ENCODE measurements around the gene EFCAB11.

The EFCAB11 gene

DNA sequence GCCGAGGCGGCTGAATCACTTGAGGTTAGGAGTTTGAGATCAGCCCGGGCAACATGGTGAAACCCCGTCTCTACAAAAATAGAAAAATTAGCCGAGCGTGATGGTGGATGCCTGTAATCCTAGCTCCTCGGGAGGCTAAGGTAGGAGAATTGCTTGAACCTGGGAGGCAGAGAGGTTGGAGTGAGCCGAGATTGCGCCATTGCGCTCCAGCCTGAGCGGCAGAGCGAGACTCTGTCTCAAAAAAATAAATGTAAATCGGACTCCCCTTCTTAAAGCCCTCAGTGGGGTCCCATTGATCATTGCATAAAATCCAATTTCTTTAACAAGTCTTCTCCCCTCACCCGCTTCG is 2.1 kb upstream of the EFCAB11 start:
- no peak for DNase-seq

- peak; percentile 98 for DNase-seq
These were observed 1.5 kb upstream of the EFCAB11 start, which contains the start of gene TDP1 for GRCh38 chr14:89955745-89956660. Gene TDP1 (plus strand): TSS chr14:89955927. CDS start chr14:89963115, 7,188 bp downstream.

DNA sequence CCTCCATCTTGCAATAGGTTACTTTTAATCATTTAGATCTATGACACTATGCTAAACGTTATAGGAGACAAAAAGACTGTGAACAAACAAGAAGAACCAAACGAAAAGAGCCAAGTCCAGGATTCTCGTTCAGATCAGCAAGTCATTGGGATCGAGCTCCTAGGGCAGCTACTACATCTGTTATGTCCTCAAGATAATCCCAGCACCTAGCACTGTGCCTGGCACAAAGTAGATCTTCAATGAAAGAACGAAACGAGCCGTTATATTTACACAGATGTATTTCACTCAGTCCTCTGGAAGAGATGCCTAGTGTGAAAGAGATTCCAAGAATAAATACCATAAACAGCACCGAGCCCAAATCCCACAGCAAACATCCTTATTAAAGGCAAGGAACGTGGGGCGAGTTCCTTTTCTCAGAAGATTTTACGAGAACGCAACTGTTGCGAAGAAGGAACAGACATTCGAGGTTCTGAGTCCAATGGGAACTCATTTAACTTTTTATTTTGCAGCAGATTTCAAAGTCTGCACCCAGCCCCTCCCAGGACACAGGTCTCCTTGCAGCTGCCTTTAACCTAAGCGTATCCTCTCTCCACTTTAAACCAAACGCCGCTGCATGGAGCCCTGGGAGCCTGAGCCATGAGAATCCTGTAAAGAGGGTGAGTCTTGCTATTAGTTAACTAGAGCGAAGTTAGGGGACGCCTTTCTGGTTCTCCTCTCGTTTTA is 653 bp upstream of the EFCAB11 start:
- no peak for DNase-seq

- DNase-seq = no peak
These were observed 928 bp downstream of the EFCAB11 start for GRCh38 chr14:89953602-89954001.

GRCh38 chr14:89952576-89952975 is 2.0 kb downstream of the EFCAB11 start:
- DNase-seq = no peak

DNA sequence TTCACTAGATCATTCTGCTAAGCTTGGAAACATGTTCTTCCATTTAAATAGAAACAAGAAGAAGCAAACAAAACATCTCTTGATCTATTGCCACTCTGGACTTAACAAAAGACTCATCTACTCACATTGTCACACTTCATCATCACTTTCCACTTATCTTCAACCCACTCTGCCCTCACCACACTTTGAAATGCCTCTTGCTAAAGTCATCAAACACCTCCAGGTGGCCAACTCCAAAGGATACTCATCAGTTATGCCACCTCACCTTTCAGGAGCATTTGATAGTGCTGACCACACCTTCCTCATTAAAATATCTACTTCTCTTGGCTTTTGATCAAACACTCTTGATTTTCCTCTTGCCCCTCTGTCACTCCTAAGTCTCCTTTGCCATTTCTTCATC is 7.2 kb downstream of the EFCAB11 start:
- no peak for DNase-seq

GRCh38 chr14:89941830-89942377 is 12.6 kb downstream of the EFCAB11 start:
- no peak for DNase-seq

- no peak for DNase-seq
These were observed 17.8 kb downstream of the EFCAB11 start for GRCh38 chr14:89936654-89937185.

GRCh38 chr14:89933002-89933401 is 21.5 kb downstream of the EFCAB11 start:
- no peak for DNase-seq

- DNase-seq = no peak
These were observed 27.2 kb downstream of the EFCAB11 start for GRCh38 chr14:89927186-89927865.

DNA sequence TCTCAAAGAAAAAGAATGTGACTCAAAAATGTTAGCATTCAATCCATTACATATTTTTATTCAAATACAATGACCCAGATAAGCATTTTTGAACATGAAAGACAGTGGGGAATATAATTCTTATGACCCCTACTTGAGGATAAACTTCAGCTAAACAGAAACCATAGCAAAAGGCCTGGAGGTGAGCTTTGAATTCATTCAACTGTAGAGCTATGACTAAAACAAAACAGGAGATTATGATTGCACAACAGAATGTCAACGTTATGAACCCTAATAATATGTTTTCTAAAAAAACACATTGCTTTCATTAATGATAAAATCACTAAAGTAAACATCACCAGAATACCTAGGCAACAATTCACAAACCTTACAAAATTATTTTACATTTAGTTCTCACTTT is 27.8 kb downstream of the EFCAB11 start:
- no peak for DNase-seq

- no peak for DNase-seq
These were observed 30.3 kb downstream of the EFCAB11 start for GRCh38 chr14:89924268-89924667.

DNA sequence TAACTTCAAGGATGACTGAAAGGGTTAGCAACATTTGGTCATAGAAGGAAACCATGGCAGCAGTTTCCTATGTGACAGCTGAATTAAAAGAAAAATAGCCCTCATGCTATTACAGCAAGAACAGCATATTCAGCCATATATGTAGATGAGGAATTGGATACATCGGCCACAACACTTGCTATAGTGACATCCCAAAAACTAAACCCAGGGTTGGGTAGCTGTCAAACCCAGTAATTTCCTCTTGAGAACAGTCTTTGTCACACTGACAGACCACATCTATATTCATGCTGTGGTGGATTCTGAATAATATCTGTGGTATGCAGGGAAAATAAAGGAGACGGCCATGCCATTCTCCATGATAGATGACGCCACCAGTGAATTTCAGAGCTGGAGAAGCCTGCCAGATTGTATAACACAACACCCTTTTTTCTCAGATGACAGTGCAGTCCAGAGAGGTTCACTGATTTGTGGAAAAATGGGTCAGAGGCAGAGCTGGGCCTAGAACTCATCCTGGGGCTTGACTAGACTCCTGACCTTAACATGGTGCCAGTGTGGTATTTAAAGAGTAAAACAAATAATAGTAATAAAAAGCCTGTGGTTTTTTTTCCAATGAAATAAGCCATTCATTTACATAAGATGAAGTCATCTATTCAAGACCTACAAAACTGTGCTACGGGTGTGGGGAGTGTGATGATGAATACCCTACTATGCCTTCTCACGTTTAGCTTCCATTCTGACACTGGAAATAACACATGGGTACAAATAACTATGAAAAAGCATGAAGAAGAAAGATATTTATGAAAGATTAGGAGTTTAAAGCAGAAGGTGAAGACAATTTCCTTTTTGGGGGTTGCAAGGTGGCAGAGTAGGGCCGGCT is 32.3 kb downstream of the EFCAB11 start:
- no peak for DNase-seq

DNA sequence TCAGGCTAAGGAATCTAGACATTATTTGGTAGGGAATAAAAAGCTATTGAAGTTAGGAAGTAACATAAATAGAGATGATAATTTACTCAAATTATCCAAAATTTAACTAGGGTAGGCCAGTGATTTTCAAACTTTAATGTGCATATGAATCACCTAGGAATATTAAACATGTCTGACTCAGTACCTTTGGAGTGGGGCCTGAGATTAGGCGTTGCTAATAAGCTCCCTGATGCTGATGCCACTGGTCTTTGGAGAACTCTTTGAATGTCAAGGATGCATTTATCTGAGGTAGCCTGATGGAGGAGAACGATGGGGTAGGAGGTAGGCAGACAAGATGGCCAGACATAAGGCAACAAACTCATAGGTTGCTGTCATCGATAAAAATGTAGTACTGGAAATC is 33.2 kb downstream of the EFCAB11 start:
- no peak for DNase-seq

- no peak for DNase-seq
These were observed 34.5 kb downstream of the EFCAB11 start for GRCh38 chr14:89920056-89920455.

GRCh38 chr14:89918721-89919120 is 35.8 kb downstream of the EFCAB11 start:
- no peak for DNase-seq

GRCh38 chr14:89915114-89915878 is 39.2 kb downstream of the EFCAB11 start:
- DNase-seq = peak; percentile 85

- peak; percentile 48 for DNase-seq
These were observed 41.8 kb downstream of the EFCAB11 start for GRCh38 chr14:89912667-89913211.

DNA sequence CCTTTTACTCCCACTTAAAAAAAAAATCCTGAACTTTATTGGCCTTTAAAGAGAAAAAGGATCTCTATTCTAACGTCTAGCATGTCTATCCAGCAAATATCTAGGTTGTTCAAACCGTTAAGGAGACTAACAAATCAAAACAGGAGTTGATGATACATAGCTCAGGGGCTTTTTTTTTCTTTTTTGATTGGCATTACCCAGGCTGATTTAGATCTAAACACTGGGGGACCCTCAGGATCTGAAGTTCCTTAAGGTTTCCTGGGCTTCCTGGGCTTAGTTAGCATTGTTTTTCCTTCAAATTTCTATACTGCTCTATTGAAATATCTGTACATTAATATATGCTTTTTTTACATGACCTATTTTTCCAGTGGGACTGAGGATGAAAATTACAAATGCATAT is 42.3 kb downstream of the EFCAB11 start:
- no peak for DNase-seq

DNA sequence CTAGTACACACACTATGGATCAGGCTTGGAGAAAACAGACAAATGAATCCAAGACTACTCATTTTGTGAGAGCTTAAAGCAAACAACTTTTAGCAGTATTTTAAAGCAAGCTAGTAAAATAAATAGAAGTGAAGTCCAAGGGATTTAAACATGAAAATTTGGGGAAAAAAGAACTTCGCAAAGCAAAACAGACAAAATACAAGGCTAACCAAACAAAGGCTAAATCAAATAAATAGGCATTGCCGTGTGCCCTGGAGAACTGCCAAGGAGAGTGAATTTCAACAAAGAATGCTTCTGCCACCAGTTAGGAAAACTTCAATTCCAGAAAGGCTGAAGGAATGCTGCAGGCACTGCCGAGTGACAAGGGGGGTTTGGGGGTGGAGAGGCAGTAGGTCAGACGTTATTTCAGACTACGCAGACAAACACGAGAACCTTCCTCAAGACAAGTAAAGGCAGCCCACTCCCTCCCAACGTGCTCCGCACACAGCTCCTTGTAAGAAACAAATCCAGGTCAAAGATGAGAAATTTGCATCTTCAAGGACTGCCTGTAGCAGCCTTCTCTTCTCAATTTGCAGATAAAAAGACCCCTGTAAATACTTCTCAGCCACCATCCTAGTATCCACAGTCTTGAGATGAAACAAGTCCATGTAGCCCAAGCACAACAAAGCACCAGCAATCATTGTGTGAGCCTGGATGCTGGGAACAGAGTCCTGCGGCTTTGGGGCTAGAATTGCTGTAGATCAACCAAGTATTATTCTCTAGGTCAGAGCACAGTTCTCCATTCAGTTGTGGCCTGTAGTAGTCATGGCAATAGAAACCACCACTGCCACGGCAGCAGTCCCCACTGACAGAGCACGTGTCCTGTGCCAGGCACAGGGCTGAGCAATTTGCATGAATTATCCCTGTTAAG is 43.3 kb downstream of the EFCAB11 start:
- peak; percentile 51 for DNase-seq

All from hematopoietic multipotent progenitor cell treated with erythropoietin and hydrocortisone succinate and interleukin-3 and kit ligand, for 4 days (in vitro differentiated cells).